C4-2B (cell line): ENCODE measurements around the gene SHC2.

Source experiments
- H3K27ac ChIP-seq: fragments of 450-650 bp; 2 replicates; pipeline ENCODE4 v1.5.1; 2017
- ZFX ChIP-seq: fragments of 450-650 bp; IDR thresholded peaks from 2 replicates; pipeline ENCODE4 v1.6.1; 2017
- TF ChIP-seq, protein P1 (sequence below): fragments of 450-650 bp; conservative IDR thresholded peaks from 2 replicates; pipeline ENCODE4 v1.5.1; 2017; ENCODE audit warnings: mild to moderate bottlenecking

The SHC2 gene

DNA sequence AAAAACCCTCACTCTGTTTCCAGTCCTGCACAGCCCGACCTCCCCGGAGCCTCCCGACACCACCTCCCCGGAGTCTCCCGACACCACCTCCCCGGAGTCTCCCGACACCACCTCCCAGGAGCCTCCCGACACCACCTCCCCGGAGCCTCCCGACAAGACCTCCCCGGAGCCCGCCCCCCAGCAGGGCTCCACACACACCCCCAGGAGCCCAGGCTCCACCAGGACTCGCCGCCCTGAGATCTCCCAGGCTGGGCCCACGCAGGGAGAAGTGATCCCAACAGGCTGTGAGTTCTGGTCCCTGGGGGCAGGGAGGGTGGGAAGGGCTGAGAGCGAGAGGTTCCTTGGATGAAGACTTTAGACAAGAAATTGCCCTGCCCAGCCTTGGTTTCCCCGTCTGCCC, 40.8 kb upstream of the SHC2 start:
- H3K27ac ChIP-seq: no peak overlapping the region
- TF ChIP-seq, protein P1, sequence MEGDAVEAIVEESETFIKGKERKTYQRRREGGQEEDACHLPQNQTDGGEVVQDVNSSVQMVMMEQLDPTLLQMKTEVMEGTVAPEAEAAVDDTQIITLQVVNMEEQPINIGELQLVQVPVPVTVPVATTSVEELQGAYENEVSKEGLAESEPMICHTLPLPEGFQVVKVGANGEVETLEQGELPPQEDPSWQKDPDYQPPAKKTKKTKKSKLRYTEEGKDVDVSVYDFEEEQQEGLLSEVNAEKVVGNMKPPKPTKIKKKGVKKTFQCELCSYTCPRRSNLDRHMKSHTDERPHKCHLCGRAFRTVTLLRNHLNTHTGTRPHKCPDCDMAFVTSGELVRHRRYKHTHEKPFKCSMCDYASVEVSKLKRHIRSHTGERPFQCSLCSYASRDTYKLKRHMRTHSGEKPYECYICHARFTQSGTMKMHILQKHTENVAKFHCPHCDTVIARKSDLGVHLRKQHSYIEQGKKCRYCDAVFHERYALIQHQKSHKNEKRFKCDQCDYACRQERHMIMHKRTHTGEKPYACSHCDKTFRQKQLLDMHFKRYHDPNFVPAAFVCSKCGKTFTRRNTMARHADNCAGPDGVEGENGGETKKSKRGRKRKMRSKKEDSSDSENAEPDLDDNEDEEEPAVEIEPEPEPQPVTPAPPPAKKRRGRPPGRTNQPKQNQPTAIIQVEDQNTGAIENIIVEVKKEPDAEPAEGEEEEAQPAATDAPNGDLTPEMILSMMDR: no peak
- no peak for TF ChIP-seq ZFX

GRCh38 chr19:498977-499623, 38.3 kb upstream of the SHC2 start:
- H3K27ac ChIP-seq: no peak overlapping the region
- TF ChIP-seq, protein P1: no peak
- TF ChIP-seq ZFX: no peak

- no peak overlapping the region for H3K27ac ChIP-seq
- TF ChIP-seq, protein P1: no peak
- no peak for TF ChIP-seq ZFX
These were observed 37.7 kb upstream of the SHC2 start for GRCh38 chr19:498511-498891.

DNA sequence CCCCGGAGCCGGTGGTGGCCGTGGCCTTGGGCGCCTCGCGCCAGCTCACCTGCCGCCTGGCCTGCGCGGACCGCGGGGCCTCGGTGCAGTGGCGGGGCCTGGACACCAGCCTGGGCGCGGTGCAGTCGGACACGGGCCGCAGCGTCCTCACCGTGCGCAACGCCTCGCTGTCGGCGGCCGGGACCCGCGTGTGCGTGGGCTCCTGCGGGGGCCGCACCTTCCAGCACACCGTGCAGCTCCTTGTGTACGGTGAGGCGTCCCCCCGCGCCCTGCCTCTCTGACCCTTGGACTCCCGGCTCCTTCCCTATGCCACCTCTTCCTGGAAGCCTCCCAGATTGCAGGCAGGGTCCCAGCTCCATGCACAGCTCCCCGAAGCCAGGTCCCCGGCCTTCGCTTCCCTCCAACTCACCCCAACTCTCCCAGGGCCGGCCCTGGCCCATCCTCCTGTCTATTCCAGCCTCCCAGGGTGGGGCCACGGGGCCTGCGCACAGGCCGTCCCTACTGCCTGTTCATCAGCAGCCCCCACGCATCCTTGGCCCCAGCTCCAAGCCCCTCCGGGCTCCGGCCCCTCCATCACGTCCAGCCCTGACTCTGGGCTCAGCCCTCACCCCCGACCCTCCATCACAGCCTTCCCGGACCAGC, 37.2 kb upstream of the SHC2 start:
- no peak overlapping the region for H3K27ac ChIP-seq
- TF ChIP-seq ZFX: no peak
- TF ChIP-seq, protein P1: no peak

GRCh38 chr19:497491-497868, 36.6 kb upstream of the SHC2 start:
- no peak for TF ChIP-seq ZFX
- TF ChIP-seq, protein P1: no peak
- no peak overlapping the region for H3K27ac ChIP-seq

DNA sequence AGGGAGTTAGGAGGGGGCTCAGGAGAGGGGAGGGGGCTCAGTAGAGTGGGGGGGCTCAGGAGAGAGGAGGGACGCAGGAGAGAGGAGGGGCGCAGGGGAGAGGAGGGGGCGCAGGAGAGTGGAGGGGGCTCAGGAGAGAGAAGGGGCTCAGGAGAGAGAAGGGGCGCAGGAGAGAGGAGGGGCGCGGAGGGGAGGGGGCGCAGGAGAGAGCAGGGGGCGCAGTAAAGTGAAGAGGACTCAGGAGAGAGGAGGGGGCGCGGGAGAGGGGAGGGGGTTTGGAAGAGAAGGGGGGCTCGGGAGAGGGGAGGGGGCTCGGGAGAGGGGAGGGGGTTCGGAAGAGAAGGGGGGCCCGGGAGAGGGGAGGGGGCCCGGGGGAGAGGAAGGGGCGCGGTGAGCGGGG, 36.2 kb upstream of the SHC2 start:
- TF ChIP-seq ZFX: no peak
- TF ChIP-seq, protein P1: no peak
- no peak overlapping the region for H3K27ac ChIP-seq

DNA sequence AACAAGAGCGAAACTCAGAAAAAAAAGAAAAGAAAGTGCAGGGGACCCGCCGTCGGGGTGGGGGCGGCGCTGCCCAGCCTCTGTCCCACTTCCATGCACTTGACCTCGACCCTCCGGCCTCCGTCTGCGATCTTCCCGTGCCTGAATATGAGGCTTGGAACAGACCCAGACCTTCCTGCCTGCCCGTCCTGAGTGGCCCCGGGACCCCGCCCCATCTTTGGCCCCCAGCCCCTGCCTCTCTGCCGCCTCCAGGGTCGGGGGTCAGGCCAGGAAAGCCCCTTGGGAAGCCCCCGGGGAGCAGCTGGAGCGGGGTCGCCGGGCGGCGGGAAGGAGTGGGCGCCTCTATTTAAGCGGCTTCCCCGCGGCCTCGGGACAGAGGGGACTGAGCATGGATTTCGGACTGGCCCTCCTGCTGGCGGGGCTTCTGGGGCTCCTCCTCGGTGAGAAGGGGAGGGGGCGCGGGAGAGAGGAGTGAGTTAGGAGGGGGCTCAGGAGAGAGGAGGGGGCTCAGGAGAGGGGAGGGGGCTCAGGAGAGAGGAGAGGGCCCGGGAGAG, 35.4 kb upstream of the SHC2 start, which contains the start of gene MADCAM1:
Gene MADCAM1, plus strand, starts transcription at position 375 of the 554 bp plus-strand sequence. Its CDS starts 14 bp downstream, at position 389.
- no peak within 1 kb of the TSS for H3K27ac ChIP-seq
- no peak for TF ChIP-seq ZFX
- TF ChIP-seq, protein P1: no peak
